Esophagus mucosa (tissue), 1 donor: ENCODE measurements around the gene SERINC5. TPM values are rescaled to one million over a fixed set of nuclear protein-coding genes. Genes with fewer than 3 reads are reported as not detected.
A peak's percentile ranks its signal among the peaks of the same experiment; 100 is the strongest.
"Not testable (repeated sequence)": the region's sequence is repeated elsewhere in the genome, so short reads cannot be mapped to it uniquely, and the experiment has no call there.

Experiments used
- ATAC-seq: fragments of 200-7000 bp; cut with Tn5 transposase; one replicate; pipeline ENCODE4 v1.9.1; 2020
- total RNA-seq: library from RNA; stranded (reverse); gene quantifications from one replicate; pipeline ENCODE4 v1.2.4, GENCODE V29; 2023
- donor health status: DM: yes; HTN: yes; CAD: no.

Gene SERINC5
- total RNA-seq, 1 donor from 2014 or later = 71.3 TPM

GRCh38 chr5:80225934-80226326 is 29.9 kb downstream of the SERINC5 start:
- ATAC-seq = no peak

- peak; percentile 20 for ATAC-seq
Observed at GRCh38 chr5:80225189-80225933, 30.5 kb downstream of the SERINC5 start.

GRCh38 chr5:80223561-80223960 is 32.3 kb downstream of the SERINC5 start:
- no peak for ATAC-seq

- ATAC-seq = no peak
Observed at GRCh38 chr5:80220245-80220897, 35.5 kb downstream of the SERINC5 start.

GRCh38 chr5:80219391-80219790 is 36.5 kb downstream of the SERINC5 start:
- no peak for ATAC-seq

- ATAC-seq = no peak
Observed at GRCh38 chr5:80217667-80218066, 38.2 kb downstream of the SERINC5 start.

- peak; percentile 71 for ATAC-seq
Observed at GRCh38 chr5:80216753-80217596, 38.9 kb downstream of the SERINC5 start.

GRCh38 chr5:80216096-80216495 is 39.8 kb downstream of the SERINC5 start:
- ATAC-seq = no peak

GRCh38 chr5:80215523-80215922 is 40.3 kb downstream of the SERINC5 start:
- ATAC-seq = no peak

- no peak for ATAC-seq
Observed at GRCh38 chr5:80213466-80213865, 42.4 kb downstream of the SERINC5 start.

- no peak for ATAC-seq
Observed at GRCh38 chr5:80212171-80212667, 43.6 kb downstream of the SERINC5 start.

GRCh38 chr5:80211327-80211726 is 44.5 kb downstream of the SERINC5 start:
- ATAC-seq = no peak

GRCh38 chr5:80210014-80210413 is 45.8 kb downstream of the SERINC5 start:
- ATAC-seq = no peak

GRCh38 chr5:80208381-80208780 is 47.5 kb downstream of the SERINC5 start:
- ATAC-seq = no peak

- ATAC-seq = no peak
Observed at GRCh38 chr5:80207832-80208231, 48.0 kb downstream of the SERINC5 start.

GRCh38 chr5:80206282-80206681 is 49.6 kb downstream of the SERINC5 start:
- no peak for ATAC-seq

GRCh38 chr5:80205846-80206245 is 50.0 kb downstream of the SERINC5 start:
- ATAC-seq = no peak

GRCh38 chr5:80204808-80205614 is 50.8 kb downstream of the SERINC5 start:
- ATAC-seq = no peak

GRCh38 chr5:80201763-80202162 is 54.1 kb downstream of the SERINC5 start:
- not testable (repeated sequence) for ATAC-seq

- ATAC-seq = no peak
Observed at GRCh38 chr5:80198920-80199319, 56.9 kb downstream of the SERINC5 start.

GRCh38 chr5:80198399-80198798 is 57.4 kb downstream of the SERINC5 start:
- no peak for ATAC-seq

- no peak for ATAC-seq
Observed at GRCh38 chr5:80195837-80196400, 59.9 kb downstream of the SERINC5 start.
